Neural cell (in vitro differentiated cells): ENCODE measurements around the gene UACA. TPM values are rescaled to one million over a fixed set of nuclear protein-coding genes. Genes with fewer than 3 reads are reported as not detected.

Experiments
- H2AFZ ChIP-seq: fragments of 200-600, 300-800 bp; sonication (generic), shearing (Covaris generic); 2 replicates; pipeline ENCODE4 v1.6.0; 2014; ENCODE audit warnings: low read depth, mild to moderate bottlenecking, antibody characterized with exemption, low read length, moderate library complexity
- H3F3A ChIP-seq: fragments of 200-600 bp; shearing (Covaris generic); 2 replicates; pipeline ENCODE4 v1.6.1; 2016; ENCODE audit warnings: mild to moderate bottlenecking, moderate library complexity, mixed read lengths, antibody characterized with exemption, low read length; ENCODE audit not compliant: insufficient read depth, poor library complexity, severe bottlenecking
- H3K27ac ChIP-seq: fragments of 200-600, 300-800 bp; sonication (generic), shearing (Covaris generic); 2 replicates; pipeline ENCODE4 v1.5.1; 2014; ENCODE audit warnings: mild to moderate bottlenecking, low read length, moderate library complexity
- H3K27me3 ChIP-seq: fragments of 300-800, 200-600 bp; sonication (generic), shearing (Covaris generic); 2 replicates; pipeline ENCODE4 v1.6.0; 2014; ENCODE audit warnings: mild to moderate bottlenecking, low read depth, low read length, moderate library complexity; ENCODE audit not compliant: insufficient read depth
- H3K36me3 ChIP-seq: fragments of 300-800, 200-600 bp; sonication (generic), shearing (Covaris generic); 2 replicates; pipeline ENCODE4 v1.5.1; 2014; ENCODE audit warnings: mild to moderate bottlenecking, antibody characterized with exemption, low read length, moderate library complexity; ENCODE audit not compliant: insufficient read depth
- H3K4me2 ChIP-seq: fragments of 300-800, 200-600 bp; sonication (generic), shearing (Covaris generic); 2 replicates; pipeline ENCODE4 v1.6.0; 2014; ENCODE audit warnings: mild to moderate bottlenecking, low read length
- H3K4me3 ChIP-seq: fragments of 300-800, 200-600 bp; sonication (generic), shearing (Covaris generic); 2 replicates; pipeline ENCODE4 v1.5.1; 2014; ENCODE audit warnings: mild to moderate bottlenecking, low read length, moderate library complexity
- H3K79me2 ChIP-seq: fragments of 200-600 bp; shearing (Covaris generic); replicated peaks from 2 replicates; pipeline ENCODE4 v1.6.0; 2014; ENCODE audit warnings: mild to moderate bottlenecking, low read length, moderate library complexity; ENCODE audit not compliant: insufficient read depth
- H3K9ac ChIP-seq: fragments of 300-800, 200-600 bp; sonication (generic), shearing (Covaris generic); 2 replicates; pipeline ENCODE4 v1.6.1; 2016; ENCODE audit warnings: mild to moderate bottlenecking, low read length, mixed read lengths
- H3K9me2 ChIP-seq: fragments of 200-600 bp; shearing (Covaris generic); 2 replicates; pipeline ENCODE4 v1.6.1; 2016; ENCODE audit warnings: mild to moderate bottlenecking, low read length, mixed read lengths; ENCODE audit not compliant: insufficient read depth
- H3K9me3 ChIP-seq: fragments of 200-600, 300-800 bp; sonication (generic), shearing (Covaris generic); 2 replicates; pipeline ENCODE4 v1.6.1; 2016; ENCODE audit warnings: mild to moderate bottlenecking, mixed run types, low read length, moderate library complexity, mixed read lengths
- H4K20me1 ChIP-seq: fragments of 200-600 bp; shearing (Covaris generic); 2 replicates; pipeline ENCODE4 v1.6.1; 2016; ENCODE audit warnings: mild to moderate bottlenecking, mixed run types; ENCODE audit not compliant: insufficient read depth
- EP300 ChIP-seq: fragments of 450-650 bp; conservative IDR thresholded peaks from 2 replicates; pipeline ENCODE4 v1.6.1; 2014; ENCODE audit warnings: antibody characterized with exemption, mild to moderate bottlenecking, moderate library complexity; ENCODE audit not compliant: poor library complexity, severe bottlenecking
- EZH2 ChIP-seq: fragments of 200-600, 300-800 bp; shearing (Covaris generic), sonication (generic); IDR thresholded peaks from 2 replicates; pipeline ENCODE4 v1.6.1; 2014; ENCODE audit warnings: antibody characterized with exemption, low read length, borderline replicate concordance, mild to moderate bottlenecking; ENCODE audit not compliant: insufficient read depth, poor library complexity, severe bottlenecking
- MXI1 ChIP-seq: fragments of 450-650 bp; conservative IDR thresholded peaks from 2 replicates; pipeline ENCODE4 v1.6.1; 2014; ENCODE audit warnings: antibody characterized with exemption, mild to moderate bottlenecking; ENCODE audit not compliant: poor library complexity, severe bottlenecking
- POLR2AphosphoS5 ChIP-seq: IDR thresholded peaks from 2 replicates; pipeline ENCODE4 v1.6.1; 2012
- RAD21 ChIP-seq: fragments of 450-650 bp; conservative IDR thresholded peaks from 2 replicates; pipeline ENCODE4 v1.6.1; 2014; ENCODE audit warnings: antibody characterized with exemption, mild to moderate bottlenecking, moderate library complexity
- SMC3 ChIP-seq: fragments of 450-650 bp; conservative IDR thresholded peaks from 2 replicates; pipeline ENCODE4 v1.6.1; 2014; ENCODE audit warnings: antibody characterized with exemption, mild to moderate bottlenecking, moderate library complexity; ENCODE audit not compliant: poor library complexity
- TAF1 ChIP-seq: IDR thresholded peaks from 2 replicates; pipeline ENCODE4 v1.6.1; 2012; ENCODE audit warnings: low read depth
- polyA plus RNA-seq: library from polyadenylated mRNA; depleted of rRNA; stranded (reverse); fragments of >200 nt; gene quantifications from 2 replicates; pipeline ENCODE4 v1.2.3, GENCODE V29; 2014
- TF ChIP-seq, protein P1 (sequence below): IDR thresholded peaks from 2 replicates; pipeline ENCODE4 v1.6.1; 2012; ENCODE audit warnings: borderline replicate concordance
- TF ChIP-seq, protein P2 (sequence below): fragments of 450-650 bp; IDR thresholded peaks from 2 replicates; pipeline ENCODE4 v1.5.1; 2014; ENCODE audit warnings: antibody characterized with exemption, mild to moderate bottlenecking, moderate library complexity; ENCODE audit not compliant: poor library complexity, severe bottlenecking

UACA gene
- polyA plus RNA-seq, 1 donor from 2014 or later = 0.10 TPM

DNA sequence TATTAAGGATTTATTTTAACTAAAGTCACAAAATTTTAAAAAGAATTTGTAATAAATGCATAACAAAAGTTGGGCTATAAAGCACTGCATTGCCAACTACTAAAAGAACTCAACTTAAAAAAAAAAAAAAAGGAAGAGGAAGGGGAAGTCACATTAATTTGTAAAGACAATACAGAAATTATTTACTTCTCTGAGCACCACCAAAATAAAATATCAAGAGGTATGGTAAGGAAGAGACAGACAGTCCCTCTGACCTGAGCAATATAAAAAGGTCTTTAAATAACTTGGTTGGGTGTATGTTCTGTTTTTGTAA, 83.5 kb downstream of the UACA start:
- Histone ChIP-seq H3K27me3 (no peaks in the 10 kb centered on the region), H3K9me3 (no peaks in the 10 kb centered on the region), H3K79me2 (no peaks in the 10 kb centered on the region), H3K4me2 (no peak overlapping the region), H3K4me3 (no peak overlapping the region), H3K27ac (no peak overlapping the region), H3K9me2 (no peaks in the 10 kb centered on the region), H3K9ac (no peak overlapping the region), H4K20me1 (no peaks in the 10 kb centered on the region), H3F3A (no peaks in the 10 kb centered on the region), H3K36me3 (no peaks in the 10 kb centered on the region), H2AFZ (no peak overlapping the region)
- TF ChIP-seq TAF1 = no peak
- TF ChIP-seq RAD21 = no peak
- no peak for TF ChIP-seq POLR2AphosphoS5
- no peak for TF ChIP-seq EZH2
- TF ChIP-seq, protein P1, sequence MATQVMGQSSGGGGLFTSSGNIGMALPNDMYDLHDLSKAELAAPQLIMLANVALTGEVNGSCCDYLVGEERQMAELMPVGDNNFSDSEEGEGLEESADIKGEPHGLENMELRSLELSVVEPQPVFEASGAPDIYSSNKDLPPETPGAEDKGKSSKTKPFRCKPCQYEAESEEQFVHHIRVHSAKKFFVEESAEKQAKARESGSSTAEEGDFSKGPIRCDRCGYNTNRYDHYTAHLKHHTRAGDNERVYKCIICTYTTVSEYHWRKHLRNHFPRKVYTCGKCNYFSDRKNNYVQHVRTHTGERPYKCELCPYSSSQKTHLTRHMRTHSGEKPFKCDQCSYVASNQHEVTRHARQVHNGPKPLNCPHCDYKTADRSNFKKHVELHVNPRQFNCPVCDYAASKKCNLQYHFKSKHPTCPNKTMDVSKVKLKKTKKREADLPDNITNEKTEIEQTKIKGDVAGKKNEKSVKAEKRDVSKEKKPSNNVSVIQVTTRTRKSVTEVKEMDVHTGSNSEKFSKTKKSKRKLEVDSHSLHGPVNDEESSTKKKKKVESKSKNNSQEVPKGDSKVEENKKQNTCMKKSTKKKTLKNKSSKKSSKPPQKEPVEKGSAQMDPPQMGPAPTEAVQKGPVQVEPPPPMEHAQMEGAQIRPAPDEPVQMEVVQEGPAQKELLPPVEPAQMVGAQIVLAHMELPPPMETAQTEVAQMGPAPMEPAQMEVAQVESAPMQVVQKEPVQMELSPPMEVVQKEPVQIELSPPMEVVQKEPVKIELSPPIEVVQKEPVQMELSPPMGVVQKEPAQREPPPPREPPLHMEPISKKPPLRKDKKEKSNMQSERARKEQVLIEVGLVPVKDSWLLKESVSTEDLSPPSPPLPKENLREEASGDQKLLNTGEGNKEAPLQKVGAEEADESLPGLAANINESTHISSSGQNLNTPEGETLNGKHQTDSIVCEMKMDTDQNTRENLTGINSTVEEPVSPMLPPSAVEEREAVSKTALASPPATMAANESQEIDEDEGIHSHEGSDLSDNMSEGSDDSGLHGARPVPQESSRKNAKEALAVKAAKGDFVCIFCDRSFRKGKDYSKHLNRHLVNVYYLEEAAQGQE = no peak
- no peak for TF ChIP-seq MXI1
- no peak for TF ChIP-seq SMC3
- no peak for TF ChIP-seq EP300
- TF ChIP-seq, protein P2, sequence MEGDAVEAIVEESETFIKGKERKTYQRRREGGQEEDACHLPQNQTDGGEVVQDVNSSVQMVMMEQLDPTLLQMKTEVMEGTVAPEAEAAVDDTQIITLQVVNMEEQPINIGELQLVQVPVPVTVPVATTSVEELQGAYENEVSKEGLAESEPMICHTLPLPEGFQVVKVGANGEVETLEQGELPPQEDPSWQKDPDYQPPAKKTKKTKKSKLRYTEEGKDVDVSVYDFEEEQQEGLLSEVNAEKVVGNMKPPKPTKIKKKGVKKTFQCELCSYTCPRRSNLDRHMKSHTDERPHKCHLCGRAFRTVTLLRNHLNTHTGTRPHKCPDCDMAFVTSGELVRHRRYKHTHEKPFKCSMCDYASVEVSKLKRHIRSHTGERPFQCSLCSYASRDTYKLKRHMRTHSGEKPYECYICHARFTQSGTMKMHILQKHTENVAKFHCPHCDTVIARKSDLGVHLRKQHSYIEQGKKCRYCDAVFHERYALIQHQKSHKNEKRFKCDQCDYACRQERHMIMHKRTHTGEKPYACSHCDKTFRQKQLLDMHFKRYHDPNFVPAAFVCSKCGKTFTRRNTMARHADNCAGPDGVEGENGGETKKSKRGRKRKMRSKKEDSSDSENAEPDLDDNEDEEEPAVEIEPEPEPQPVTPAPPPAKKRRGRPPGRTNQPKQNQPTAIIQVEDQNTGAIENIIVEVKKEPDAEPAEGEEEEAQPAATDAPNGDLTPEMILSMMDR = no peak

DNA sequence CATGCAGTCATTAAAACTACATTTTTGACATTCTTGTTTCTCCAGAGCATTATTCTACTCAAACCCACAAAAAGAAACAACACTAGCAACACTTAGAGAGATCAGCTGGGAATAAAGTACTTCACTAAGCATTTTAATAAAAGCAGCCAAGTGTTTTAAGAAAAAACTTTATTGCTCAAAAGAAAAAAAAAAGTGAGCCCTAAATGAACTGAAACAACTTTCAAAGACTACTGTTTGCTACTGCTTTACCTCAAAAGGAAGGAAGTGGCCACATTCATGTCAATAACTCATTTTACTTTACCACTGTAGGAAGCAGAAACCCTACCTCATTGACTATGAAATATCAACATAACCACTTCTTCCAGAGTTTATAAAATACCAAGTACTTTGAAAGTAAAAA, 91.3 kb downstream of the UACA start:
- H3K9ac ChIP-seq = no peak overlapping the region
- H3K27me3 ChIP-seq = no peaks in the 10 kb centered on the region
- no peaks in the 10 kb centered on the region for H3K79me2 ChIP-seq
- no peaks in the 10 kb centered on the region for H3K36me3 ChIP-seq
- H3K9me2 ChIP-seq = no peaks in the 10 kb centered on the region
- no peaks in the 10 kb centered on the region for H4K20me1 ChIP-seq
- H3K27ac ChIP-seq = no peak overlapping the region
- TF ChIP-seq RAD21 (no peak), TAF1 (no peak), EP300 (no peak), POLR2AphosphoS5 (no peak), SMC3 (no peak), EZH2 (no peak), MXI1 (no peak)
- TF ChIP-seq, protein P1 = no peak
- TF ChIP-seq, protein P2 = no peak
- no peaks in the 10 kb centered on the region for H3K9me3 ChIP-seq
- H3K4me3 ChIP-seq = no peak overlapping the region
- no peak overlapping the region for H2AFZ ChIP-seq
- H3F3A ChIP-seq = no peaks in the 10 kb centered on the region
- no peak overlapping the region for H3K4me2 ChIP-seq
